ENCODE measurements around the gene CD2BP2. TPM values are rescaled to one million over a fixed set of nuclear protein-coding genes. Genes with fewer than 3 reads are reported as not detected.
A peak's percentile ranks its signal among the peaks of the same experiment; 100 is the strongest.

Gene CD2BP2
- total RNA-seq, 2 experiments from 2014 or later = 60.7 to 61.4 TPM

- intact Hi-C loops (cut with micrococcal nuclease) = loop anchor here (1.0 to 10.0 kb wide), 5 partner anchors 8 to 554 kb away; partner anchors contain the start of genes FBXL19, MVP, TBC1D10B and YPEL3
- peak; percentile 100 for DNase-seq
- peaks cover 44% of the 10 kb centered on the region for H3K4me1 Mint-ChIP-seq (ENCODE audit: low read depth)
- H3K9me3 Mint-ChIP-seq = no peaks in the 10 kb centered on the region
- H3K27me3 Mint-ChIP-seq = no peaks in the 10 kb centered on the region
- H3K4me3 Mint-ChIP-seq = peak overlapping the region; percentile 99
- ChIA-PET CTCF (no interaction called here), POLR2A (interaction anchor here (0.6 to 1.6 kb wide), 4 partner anchors 11 to 652 kb away, joined by 3 to 6 read pairs (median 4); partner anchors contain the start of gene ZNF771)
- peak overlapping the region; percentile 96 for H3K27ac Mint-ChIP-seq
- peaks cover 27% of the 10 kb centered on the region for H3K36me3 Mint-ChIP-seq
These were observed 23.4 kb upstream of the CD2BP2 start for GRCh38 chr16:30378236-30379157.

DNA sequence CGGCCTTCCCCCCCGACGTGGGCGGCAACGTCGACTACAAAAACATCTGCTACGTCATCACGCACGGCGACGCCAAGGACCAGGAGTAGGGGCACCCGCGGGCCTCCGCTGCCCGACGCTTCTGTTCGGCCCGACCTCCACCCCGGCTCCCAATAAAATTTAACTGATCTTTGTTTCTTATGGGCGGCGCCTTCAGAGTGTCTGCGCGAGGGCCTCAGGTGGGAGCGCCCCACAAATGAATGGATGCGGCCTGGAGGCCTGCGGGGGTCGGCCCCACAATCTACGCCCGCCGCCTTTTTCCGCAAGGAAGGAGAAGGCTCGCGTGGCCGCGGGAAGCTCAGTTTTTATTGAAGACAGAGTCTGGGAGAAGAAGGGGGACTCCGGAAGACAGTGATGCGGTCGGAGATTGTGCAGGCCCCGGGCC lies 22.7 kb upstream of the CD2BP2 start:
- intact Hi-C loops (cut with micrococcal nuclease) = loop anchor here (1.0 to 10.0 kb wide), 5 partner anchors 8 to 553 kb away; partner anchors contain the start of genes FBXL19, MVP, TBC1D10B and YPEL3
- H3K4me1 Mint-ChIP-seq (ENCODE audit: low read depth) = peaks cover 39% of the 10 kb centered on the region
- no peaks in the 10 kb centered on the region for H3K9me3 Mint-ChIP-seq
- H3K27ac Mint-ChIP-seq = peak overlapping the region; percentile 96
- peaks cover 27% of the 10 kb centered on the region for H3K36me3 Mint-ChIP-seq
- ChIA-PET CTCF (no interaction called here), POLR2A (interaction anchor here (0.6 to 1.6 kb wide), 4 partner anchors 11 to 651 kb away, joined by 3 to 6 read pairs (median 4); partner anchors contain the start of gene ZNF771)
- H3K4me3 Mint-ChIP-seq = peak overlapping the region; percentile 99
- DNase-seq = peak; percentile 91
- no peaks in the 10 kb centered on the region for H3K27me3 Mint-ChIP-seq

DNA sequence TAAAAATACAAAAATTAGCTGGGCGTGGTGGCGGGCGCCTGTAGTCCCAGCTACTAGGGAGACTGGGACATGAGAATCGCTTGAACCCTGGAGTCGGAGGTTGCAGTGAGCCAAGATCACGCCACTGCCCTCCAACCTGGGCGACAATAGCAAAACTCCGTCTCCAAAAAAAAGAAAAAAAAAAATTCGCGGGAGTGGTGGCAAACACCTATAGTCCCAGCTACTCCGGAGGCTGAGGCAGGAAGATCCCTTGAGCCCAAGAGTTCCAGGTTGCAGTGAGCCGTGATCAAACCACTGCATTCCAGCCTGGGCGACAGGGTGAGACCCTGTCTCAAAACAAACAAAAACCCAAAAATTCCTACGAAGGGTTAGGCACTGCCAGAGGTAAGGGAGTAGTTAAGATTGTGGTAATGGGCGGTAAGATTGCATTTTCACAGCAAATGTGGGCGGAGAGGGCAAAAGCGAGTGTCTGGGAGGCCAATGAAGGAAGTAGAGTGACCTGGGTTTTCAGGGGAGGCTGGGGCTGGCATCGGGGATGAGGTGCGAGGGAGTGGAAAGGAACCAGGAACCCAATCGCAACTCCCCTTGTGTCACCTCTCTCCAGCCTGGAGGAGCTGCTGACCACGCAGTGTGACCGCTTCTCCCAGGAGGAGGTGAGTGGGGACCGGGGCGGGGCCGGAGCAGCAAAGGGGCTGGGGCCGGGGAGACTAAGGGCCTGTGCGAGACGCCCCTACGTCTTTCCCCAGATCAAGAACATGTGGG lies 22.1 kb upstream of the CD2BP2 start:
- Mint-ChIP-seq H3K36me3 (peaks cover 27% of the 10 kb centered on the region), H3K27me3 (no peaks in the 10 kb centered on the region), H3K4me3 (peak overlapping the region; percentile 99), H3K9me3 (no peaks in the 10 kb centered on the region), H3K4me1 (ENCODE audit: low read depth) (peaks cover 36% of the 10 kb centered on the region), H3K27ac (peak overlapping the region; percentile 96)
- POLR2A ChIA-PET = interaction anchor here (1.1 to 1.6 kb wide), 3 partner anchors 10 to 30 kb away, joined by 4 to 6 read pairs (median 5); partner anchors contain the start of gene ZNF771
- CTCF ChIA-PET = no interaction called here
- intact Hi-C loops (cut with micrococcal nuclease) = loop anchor here (10.0 kb wide), 2 partner anchors 548 to 552 kb away; partner anchors contain the start of genes FBXL19 and MVP
- DNase-seq = no peak

- H3K27ac Mint-ChIP-seq = peak overlapping the region; percentile 96
- H3K4me1 Mint-ChIP-seq (ENCODE audit: low read depth) = peaks cover 42% of the 10 kb centered on the region
- CTCF ChIA-PET = no interaction called here
- H3K9me3 Mint-ChIP-seq = no peaks in the 10 kb centered on the region
- POLR2A ChIA-PET = no interaction called here
- H3K27me3 Mint-ChIP-seq = no peaks in the 10 kb centered on the region
- intact Hi-C loops (cut with micrococcal nuclease) = loop anchor here (10.0 kb wide), 2 partner anchors 548 to 552 kb away; partner anchors contain the start of genes FBXL19 and MVP
- H3K36me3 Mint-ChIP-seq = peaks cover 24% of the 10 kb centered on the region
- no peak for DNase-seq
- H3K4me3 Mint-ChIP-seq = no peak overlapping the region
These were observed 21.4 kb upstream of the CD2BP2 start for GRCh38 chr16:30376461-30376902.

DNA sequence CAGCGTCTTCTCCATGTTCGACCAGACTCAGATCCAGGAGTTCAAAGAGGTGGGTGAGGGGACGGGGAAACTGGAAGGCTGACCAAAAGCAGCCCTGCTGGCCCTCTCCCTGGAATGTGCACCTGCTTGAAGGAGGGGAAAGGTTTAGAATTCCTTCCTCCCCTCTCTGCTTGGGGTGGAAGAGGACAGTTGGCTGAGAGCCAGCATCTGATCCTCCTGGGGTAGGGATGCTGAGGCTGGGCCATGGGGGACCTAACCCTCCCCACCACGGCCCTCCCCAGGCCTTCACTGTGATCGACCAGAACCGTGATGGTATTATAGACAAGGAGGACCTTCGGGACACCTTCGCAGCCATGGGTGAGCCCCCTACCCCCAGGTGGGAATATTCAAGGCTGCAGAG lies 20.8 kb upstream of the CD2BP2 start:
- H3K27ac Mint-ChIP-seq = peak overlapping the region; percentile 63
- H3K9me3 Mint-ChIP-seq = no peaks in the 10 kb centered on the region
- intact Hi-C loops (cut with micrococcal nuclease) = loop anchor here (10.0 kb wide), 2 partner anchors 549 to 551 kb away; partner anchors contain the start of genes FBXL19 and MVP
- no peaks in the 10 kb centered on the region for H3K27me3 Mint-ChIP-seq
- no peak for DNase-seq
- H3K4me3 Mint-ChIP-seq = no peak overlapping the region
- CTCF ChIA-PET = no interaction called here
- peaks cover 40% of the 10 kb centered on the region for H3K4me1 Mint-ChIP-seq (ENCODE audit: low read depth)
- H3K36me3 Mint-ChIP-seq = peaks cover 19% of the 10 kb centered on the region
- POLR2A ChIA-PET = no interaction called here

DNA sequence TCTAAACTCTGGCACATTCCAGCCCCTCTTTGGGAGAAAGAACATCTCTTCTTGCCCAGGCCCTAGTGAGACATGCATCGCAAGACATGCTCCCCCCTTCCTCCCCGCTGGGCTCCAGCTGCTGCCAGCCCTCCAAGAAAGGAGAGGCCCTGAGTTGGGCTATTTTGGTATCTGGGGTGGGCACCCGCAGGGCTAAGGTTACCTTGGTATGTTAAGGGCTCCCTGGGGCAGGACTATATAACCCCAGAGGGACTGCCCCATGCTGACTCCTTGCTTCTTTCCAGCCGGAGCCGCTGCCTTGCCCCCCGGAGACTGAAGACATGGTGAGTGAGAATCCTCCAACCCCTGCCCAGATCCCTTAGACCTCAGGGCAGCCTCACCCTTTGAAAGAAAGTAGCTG lies 19.4 kb upstream of the CD2BP2 start, which contains the start of gene MYL11:
TSS of gene MYL11 (plus strand) at position 265 of the 400 bp plus-strand sequence. CDS start at position 321, 56 bp downstream.
- DNase-seq = no peak
- ChIA-PET CTCF (no interaction called here), POLR2A (interaction anchor here (0.6 kb wide), 1 partner anchor 183 kb away, joined by 3 read pairs; no protein-coding TSS in a partner anchor)
- Mint-ChIP-seq H3K9me3 (no peaks in the 10 kb centered on the region), H3K27ac (peak within 1 kb of the TSS; percentile 63), H3K36me3 (peaks cover 13% of the 10 kb centered on the region), H3K4me3 (no peak within 1 kb of the TSS), H3K4me1 (ENCODE audit: low read depth) (peaks cover 28% of the 10 kb centered on the region), H3K27me3 (peaks cover 3% of the 10 kb centered on the region)
- intact Hi-C loops (cut with micrococcal nuclease) = loop anchor here (10.0 kb wide), 2 partner anchors 550 kb away; partner anchors contain the start of genes FBXL19 and MVP

GRCh38 chr16:30372725-30373124 lies 17.6 kb upstream of the CD2BP2 start:
- ChIA-PET POLR2A (no interaction called here), CTCF (interaction anchor here (0.9 to 2.3 kb wide), 2 partner anchors 36 to 256 kb away, joined by 3 to 25 read pairs; partner anchors contain the start of gene ZNF771)
- intact Hi-C loops (cut with micrococcal nuclease) = loop anchor here (10.0 kb wide), 2 partner anchors 548 to 552 kb away; partner anchors contain the start of genes FBXL19 and MVP
- Mint-ChIP-seq H3K9me3 (no peaks in the 10 kb centered on the region), H3K36me3 (peaks cover 16% of the 10 kb centered on the region), H3K4me1 (ENCODE audit: low read depth) (peaks cover 25% of the 10 kb centered on the region), H3K27ac (peak overlapping the region; percentile 33), H3K27me3 (peaks cover 3% of the 10 kb centered on the region), H3K4me3 (no peak overlapping the region)
- no peak for DNase-seq

- intact Hi-C loops (cut with micrococcal nuclease) = loop anchor here (10.0 kb wide), 2 partner anchors 547 to 553 kb away; partner anchors contain the start of genes FBXL19 and MVP
- Mint-ChIP-seq H3K4me1 (ENCODE audit: low read depth) (peaks cover 26% of the 10 kb centered on the region), H3K4me3 (peak overlapping the region; percentile 86), H3K9me3 (no peaks in the 10 kb centered on the region), H3K27me3 (peaks cover 3% of the 10 kb centered on the region), H3K36me3 (peaks cover 16% of the 10 kb centered on the region), H3K27ac (peak overlapping the region; percentile 95)
- ChIA-PET CTCF (interaction anchor here (0.9 to 2.9 kb wide), 7 partner anchors 9 to 279 kb away, joined by 3 to 25 read pairs (median 9); partner anchors contain the start of genes CD2BP2, GDPD3, TBX6 and ZNF771), POLR2A (interaction anchor here (3.5 kb wide), 1 partner anchor 10 kb away, joined by 16 read pairs; the partner anchor contains the start of gene SEPTIN1)
- no peak for DNase-seq
These were observed 17.1 kb upstream of the CD2BP2 start for GRCh38 chr16:30372038-30372712.

DNA sequence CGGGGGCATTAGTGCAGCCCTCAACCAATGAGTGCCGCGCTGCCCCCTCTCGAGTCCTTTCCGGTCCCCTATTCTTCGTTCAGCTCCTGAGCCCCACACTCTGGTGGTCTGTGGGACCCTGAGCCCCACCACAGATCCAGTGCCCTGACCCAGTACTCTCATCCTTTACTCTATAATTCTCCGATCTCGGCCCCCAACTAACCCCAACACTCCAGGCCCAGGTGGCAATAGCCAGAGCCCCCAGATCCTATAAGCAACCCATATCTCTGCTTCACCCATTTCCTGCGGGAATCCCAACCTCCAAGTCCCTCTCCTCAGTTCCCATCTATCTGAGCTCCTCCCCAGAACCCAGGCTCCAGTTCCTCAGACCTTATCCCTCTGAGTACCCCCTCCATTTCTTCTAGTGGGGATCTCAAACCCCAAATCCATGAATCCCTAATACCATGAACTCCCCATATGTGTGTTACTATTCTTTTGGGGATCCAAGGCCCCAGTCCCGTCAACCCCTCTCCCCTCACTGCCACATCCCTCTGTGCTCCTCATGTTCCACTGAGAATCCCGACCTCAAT lies 16.2 kb upstream of the CD2BP2 start:
- peaks cover 22% of the 10 kb centered on the region for H3K36me3 Mint-ChIP-seq
- H3K27me3 Mint-ChIP-seq = peaks cover 3% of the 10 kb centered on the region
- intact Hi-C loops (cut with micrococcal nuclease) = loop anchor here (2.0 to 10.0 kb wide), 5 partner anchors 35 to 553 kb away; partner anchors contain the start of genes FBXL19, MVP and ZNF771
- POLR2A ChIA-PET = interaction anchor here (0.7 to 3.5 kb wide), 6 partner anchors 8 to 279 kb away, joined by 3 to 16 read pairs (median 4); partner anchors contain the start of genes PRR14 and SEPTIN1
- DNase-seq = no peak
- peak overlapping the region; percentile 86 for H3K4me3 Mint-ChIP-seq
- peaks cover 31% of the 10 kb centered on the region for H3K4me1 Mint-ChIP-seq (ENCODE audit: low read depth)
- H3K9me3 Mint-ChIP-seq = no peaks in the 10 kb centered on the region
- CTCF ChIA-PET = interaction anchor here (0.6 to 3.4 kb wide), 12 partner anchors 8 to 328 kb away, joined by 3 to 25 read pairs (median 6); partner anchors contain the start of genes CD2BP2, DCTPP1, GDPD3 and SEPTIN1
- peak overlapping the region; percentile 95 for H3K27ac Mint-ChIP-seq
